Hepatocyte (in vitro differentiated cells): ENCODE data around the gene IGSF9. TPM values are rescaled to one million over a fixed set of nuclear protein-coding genes. Genes with fewer than 3 reads are reported as not detected.

ENCODE experiments used
- DNase-seq: peaks from one replicate; pipeline ENCODE4 v3.0.0-alpha.2; 2016; ENCODE audit warnings: low spot score
- H2AFZ ChIP-seq: fragments of 200-600 bp; sonication (generic); 2 replicates; pipeline ENCODE4 v1.6.0; 2016; ENCODE audit warnings: antibody characterized with exemption, mild to moderate bottlenecking
- H3K27ac ChIP-seq: fragments of 200-600 bp; sonication (generic); 2 replicates; pipeline ENCODE4 v1.5.1; 2016; ENCODE audit warnings: mild to moderate bottlenecking
- H3K27me3 ChIP-seq: fragments of 200-600 bp; sonication (generic); 2 replicates; pipeline ENCODE4 v1.6.1; 2016
- H3K36me3 ChIP-seq: fragments of 200-600 bp; sonication (generic); replicated peaks from 2 replicates; pipeline ENCODE4 v1.5.1; 2016; ENCODE audit warnings: low read depth; ENCODE audit not compliant: insufficient read depth
- H3K4me1 ChIP-seq: fragments of 200-600 bp; sonication (generic); 2 replicates; pipeline ENCODE4 v1.5.1; 2016; ENCODE audit warnings: mild to moderate bottlenecking, moderate library complexity; ENCODE audit not compliant: insufficient read depth
- H3K4me2 ChIP-seq: fragments of 200-600 bp; sonication (generic); 2 replicates; pipeline ENCODE4 v1.6.0; 2016
- H3K4me3 ChIP-seq: fragments of 200-600 bp; sonication (generic); 2 replicates; pipeline ENCODE4 v1.5.1; 2016; ENCODE audit warnings: mild to moderate bottlenecking
- H3K79me2 ChIP-seq: fragments of 200-600 bp; sonication (generic); 2 replicates; pipeline ENCODE4 v1.6.0; 2017; ENCODE audit warnings: mild to moderate bottlenecking
- H3K9me2 ChIP-seq: fragments of 200-600 bp; sonication (generic); replicated peaks from 2 replicates; pipeline ENCODE4 v1.6.0; 2017; ENCODE audit warnings: mild to moderate bottlenecking; ENCODE audit not compliant: insufficient read depth
- H3K9me3 ChIP-seq: fragments of 200-600 bp; sonication (generic); 2 replicates; pipeline ENCODE4 v1.5.1; 2016; ENCODE audit warnings: low read depth, mild to moderate bottlenecking
- H4K20me1 ChIP-seq: fragments of 200-600 bp; sonication (generic); 2 replicates; pipeline ENCODE4 v1.6.0; 2016; ENCODE audit warnings: mild to moderate bottlenecking; ENCODE audit not compliant: insufficient read depth, poor library complexity, severe bottlenecking
- CTCF ChIP-seq: fragments of 200-600 bp; sonication (generic); IDR thresholded peaks from 2 replicates; pipeline ENCODE4 v1.5.1; 2016; ENCODE audit warnings: antibody characterized with exemption, mild to moderate bottlenecking; ENCODE audit not compliant: poor library complexity
- EZH2 ChIP-seq: fragments of 200-600 bp; sonication (generic); IDR thresholded peaks from 2 replicates; pipeline ENCODE4 v1.6.1; 2016; ENCODE audit warnings: antibody characterized with exemption, mild to moderate bottlenecking, borderline replicate concordance
- EZH2phosphoT487 ChIP-seq: fragments of 200-600 bp; sonication (generic); IDR thresholded peaks from one replicate; pipeline ENCODE4 v1.6.1; 2018; ENCODE audit warnings: antibody characterized with exemption, mild to moderate bottlenecking, low read depth, moderate library complexity; ENCODE audit not compliant: unreplicated experiment, severe bottlenecking
- WGBS: methylation state at CpG from one replicate; pipeline ENCODE4 v1.1.6; 2016; ENCODE audit warnings: low lambda C conversion rate; ENCODE audit errors: missing lambda C conversion rate; 5-methylcytosine and 5-hydroxymethylcytosine counted together
- polyA plus RNA-seq: library from polyadenylated mRNA; unstranded; fragments of >200 nt; fragmentation: Nextera tagmentation; extraction: Ambion mirVana; gene quantifications from 2 replicates; pipeline ENCODE4 v1.2.1, GENCODE V29; 2016
- total RNA-seq: library from RNA; depleted of rRNA; stranded (reverse); fragments of >200 nt; gene quantifications from 2 replicates; pipeline ENCODE4 v1.2.3, GENCODE V29; 2014

The IGSF9 gene
- total and polyA plus RNA-seq, 2 experiments from 2014 or later: 8.2 to 22.5 TPM

- Histone ChIP-seq H3K9me3 (no peaks in the 10 kb centered on the region), H3K27ac (no peak overlapping the region), H3K4me2 (no peak overlapping the region), H3K27me3 (no peaks in the 10 kb centered on the region), H2AFZ (no peak overlapping the region), H3K4me3 (no peak overlapping the region), H3K4me1 (peaks cover 1% of the 10 kb centered on the region), H4K20me1 (no peaks in the 10 kb centered on the region), H3K79me2 (no peaks in the 10 kb centered on the region), H3K9me2 (no peaks in the 10 kb centered on the region), H3K36me3 (no peaks in the 10 kb centered on the region)
- 92% methylated on average over 13 of the region's 13 CpGs for WGBS
- no peak for DNase-seq
- TF ChIP-seq EZH2phosphoT487: no peak
- no peak for TF ChIP-seq CTCF
- TF ChIP-seq EZH2: no peak
Observed at GRCh38 chr1:159931101-159931794, 14.2 kb downstream of the IGSF9 start.

- Histone ChIP-seq H3K9me2 (no peaks in the 10 kb centered on the region), H3K4me3 (no peak overlapping the region), H3K36me3 (no peaks in the 10 kb centered on the region), H3K79me2 (no peaks in the 10 kb centered on the region), H3K27ac (no peak overlapping the region), H3K4me1 (peaks cover 7% of the 10 kb centered on the region), H3K4me2 (no peak overlapping the region), H2AFZ (no peak overlapping the region), H4K20me1 (no peaks in the 10 kb centered on the region), H3K27me3 (no peaks in the 10 kb centered on the region), H3K9me3 (no peaks in the 10 kb centered on the region)
- 94% methylated on average over 8 of the region's 8 CpGs for WGBS
- TF ChIP-seq EZH2: no peak
- no peak for TF ChIP-seq CTCF
- TF ChIP-seq EZH2phosphoT487: no peak
- DNase-seq: no peak
Observed at GRCh38 chr1:159930634-159931033, 14.8 kb downstream of the IGSF9 start.

GRCh38 chr1:159930216-159930615, 15.2 kb downstream of the IGSF9 start:
- H3K4me3 ChIP-seq: no peak overlapping the region
- no peak for DNase-seq
- no peaks in the 10 kb centered on the region for H4K20me1 ChIP-seq
- TF ChIP-seq EZH2 (no peak), EZH2phosphoT487 (no peak), CTCF (no peak)
- no peaks in the 10 kb centered on the region for H3K27me3 ChIP-seq
- peaks cover 7% of the 10 kb centered on the region for H3K4me1 ChIP-seq
- H3K4me2 ChIP-seq: no peak overlapping the region
- H3K9me3 ChIP-seq: no peaks in the 10 kb centered on the region
- H3K9me2 ChIP-seq: no peaks in the 10 kb centered on the region
- WGBS: 90% methylated on average over 10 of the region's 11 CpGs
- no peak overlapping the region for H3K27ac ChIP-seq
- H2AFZ ChIP-seq: no peak overlapping the region
- H3K36me3 ChIP-seq: no peaks in the 10 kb centered on the region
- no peaks in the 10 kb centered on the region for H3K79me2 ChIP-seq
